Motor neuron (in vitro differentiated cells): ENCODE measurements around the gene TP63. TPM values are rescaled to one million over a fixed set of nuclear protein-coding genes. Genes with fewer than 3 reads are reported as not detected.

ENCODE experiments used
- ATAC-seq, 8 experiments: fragments of 200-7000 bp; cut with Tn5 transposase; replicated peaks in 6 of 8; 2 replicates each; pipeline ENCODE4 v1.8.0; 2021; ENCODE audit warnings: mild to moderate bottlenecking in 8 of 8, moderate library complexity in 8 of 8
- H3K27ac ChIP-seq, 2 donors: fragments of 250-450 bp; sonication (Bioruptor Pico); 2 replicates each; pipeline ENCODE4 v1.9.0; 2021; ENCODE audit warnings: antibody characterized with exemption in 2 of 2, mild to moderate bottlenecking in 2 of 2, moderate library complexity in 1 of 2
- H3K4me1 ChIP-seq, 2 donors: fragments of 250-450 bp; sonication (Bioruptor Pico); replicated peaks in 1 of 2; 2 replicates each; pipeline ENCODE4 v1.6.1; 2021; ENCODE audit warnings: antibody characterized with exemption in 2 of 2, mild to moderate bottlenecking in 2 of 2, moderate library complexity in 1 of 2
- H3K4me3 ChIP-seq, 5 donors: fragments of 250-450 bp; sonication (Bioruptor Pico); 2 replicates each; pipeline ENCODE4 v1.9.0; 2021; ENCODE audit warnings: antibody characterized with exemption in 5 of 5, mild to moderate bottlenecking in 5 of 5, moderate library complexity in 4 of 5
- WGBS, 10 experiments: fragments of 450-650 bp; shearing (Covaris generic); methylation state at CpG; one replicate each; pipeline ENCODE4 v1.0.0; 2022; 5-methylcytosine and 5-hydroxymethylcytosine counted together
- in situ Hi-C, 9 experiments: fragments of 400-800 bp; cut with MboI; loops; one replicate each; pipeline ENCODE4 v1.15.0; 2021; ENCODE audit warnings: low sequenced_read_pairs in 9 of 9, low pct_unique_long_range_greater_than_20kb in 2 of 9; ENCODE audit not compliant: unreplicated experiment in 9 of 9
- total RNA-seq, 8 experiments: library from RNA; unstranded; fragments of 300-600 nt; gene quantifications; 2 replicates each; pipeline versions ENCODE4 v1.2.3 to v1.2.4, GENCODE V29; 2022

TP63 gene
- total RNA-seq, 8 experiments from 2014 or later, result 0.05 to 1.5 (median 0.38) TPM

DNA sequence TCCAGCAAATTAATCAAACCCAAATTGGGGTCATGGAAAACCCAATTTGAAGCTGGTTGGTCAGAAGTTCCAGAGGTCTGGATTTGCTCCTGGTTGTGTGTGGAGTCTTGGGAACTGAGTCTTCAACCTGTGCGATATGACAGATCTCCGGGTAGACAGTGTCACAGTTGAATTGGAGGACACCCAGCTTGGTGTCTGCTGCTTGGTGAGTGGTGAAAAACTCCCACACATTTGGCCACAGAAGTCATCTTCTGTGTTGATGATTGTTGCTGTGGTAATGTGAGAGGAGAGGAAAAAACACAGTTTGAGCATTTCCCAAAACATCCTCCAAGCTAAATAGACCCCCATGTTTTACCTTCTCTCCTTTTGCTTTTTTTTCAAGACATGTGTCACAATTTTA lies 218.1 kb downstream of the TP63 start:
- Histone ChIP-seq H3K4me1 (no peaks in the 10 kb centered on the region), H3K27ac (no peak overlapping the region), H3K4me3 (no peak overlapping the region)
- 0 to 100% (median 73%) methylated on average over 1 to 2 of the region's 2 CpGs; no CpG with 5 or more reads in 6 of the 10 experiments for WGBS, 10 experiments
- in situ Hi-C loops, result no loop called here
- ATAC-seq, result no peak

DNA sequence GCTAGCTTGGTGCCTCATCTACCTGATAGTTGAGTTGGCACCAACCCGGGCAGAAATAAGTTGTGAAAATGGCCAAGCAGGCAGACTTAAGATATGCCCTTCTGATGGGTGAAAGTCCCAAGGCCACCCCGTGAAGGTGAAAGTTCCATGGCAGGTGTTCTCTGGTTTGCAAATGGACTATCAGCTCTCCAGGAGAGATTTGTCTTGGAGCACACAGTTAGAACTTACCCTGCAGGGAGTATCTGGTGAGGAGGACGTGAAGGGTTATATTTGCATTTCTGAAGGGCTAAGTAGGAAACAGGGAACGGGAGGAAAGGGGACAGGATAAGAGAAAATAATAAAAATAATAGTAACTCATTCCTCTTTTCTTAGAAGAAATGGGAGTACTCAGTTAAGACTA lies 220.5 kb downstream of the TP63 start:
- in situ Hi-C loops, result no loop called here
- Histone ChIP-seq H3K4me3 (no peak overlapping the region), H3K27ac (no peak overlapping the region), H3K4me1 (no peaks in the 10 kb centered on the region)
- ATAC-seq, result no peak
- WGBS, 10 experiments, result 21 to 71% (median 40%) methylated on average over 1 to 4 of the region's 4 CpGs; no CpG with 5 or more reads in 1 of the 10 experiments

DNA sequence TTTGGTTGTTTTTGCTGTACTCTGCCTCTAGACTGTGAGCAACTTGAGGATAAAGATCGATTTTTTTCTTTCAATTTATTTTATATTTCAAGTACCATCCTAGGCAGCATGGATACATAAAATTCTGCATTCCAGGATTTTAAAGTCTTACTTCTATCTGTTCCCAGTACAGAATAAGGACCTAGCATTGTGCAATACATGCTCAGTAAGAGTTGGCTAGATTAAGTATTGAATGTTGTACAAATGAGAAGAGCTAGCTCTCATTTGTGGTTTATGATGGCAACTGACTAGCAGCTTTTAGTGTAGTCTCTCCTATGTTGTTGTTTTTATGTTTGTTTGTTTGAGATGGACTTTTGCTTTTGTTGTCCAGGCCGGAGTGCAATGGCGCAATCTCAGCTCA lies 222.7 kb downstream of the TP63 start:
- Histone ChIP-seq H3K27ac (no peak overlapping the region), H3K4me1 (no peaks in the 10 kb centered on the region), H3K4me3 (no peak overlapping the region)
- no peak for ATAC-seq
- in situ Hi-C loops, result no loop called here
- 27 to 100% (median 100%) methylated on average over 1 to 3 of the region's 3 CpGs; no CpG with 5 or more reads in 3 of the 10 experiments for WGBS, 10 experiments

DNA sequence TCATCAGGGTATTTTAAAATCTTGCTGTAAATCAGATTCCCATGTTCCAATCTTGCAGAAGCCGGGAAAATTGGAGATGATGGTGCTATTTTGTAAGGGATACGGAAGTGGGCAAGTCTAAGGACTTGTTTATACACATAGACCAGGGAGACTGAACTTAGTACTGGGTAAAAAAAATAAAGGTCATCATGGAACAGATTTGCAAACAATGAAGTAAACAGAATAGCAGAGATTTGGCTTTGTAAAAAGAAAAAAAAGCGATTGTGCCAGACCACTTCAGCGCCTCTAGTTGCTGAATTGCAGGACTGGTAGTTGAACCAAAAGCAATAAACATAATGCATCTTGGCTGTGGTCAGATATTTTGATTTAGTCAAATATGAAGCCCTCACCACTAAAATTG lies 229.1 kb downstream of the TP63 start:
- in situ Hi-C loops, result no loop called here
- 79 to 95% (median 89%) methylated on average over 2 to 4 of the region's 4 CpGs; no CpG with 5 or more reads in 1 of the 10 experiments for WGBS, 10 experiments

DNA sequence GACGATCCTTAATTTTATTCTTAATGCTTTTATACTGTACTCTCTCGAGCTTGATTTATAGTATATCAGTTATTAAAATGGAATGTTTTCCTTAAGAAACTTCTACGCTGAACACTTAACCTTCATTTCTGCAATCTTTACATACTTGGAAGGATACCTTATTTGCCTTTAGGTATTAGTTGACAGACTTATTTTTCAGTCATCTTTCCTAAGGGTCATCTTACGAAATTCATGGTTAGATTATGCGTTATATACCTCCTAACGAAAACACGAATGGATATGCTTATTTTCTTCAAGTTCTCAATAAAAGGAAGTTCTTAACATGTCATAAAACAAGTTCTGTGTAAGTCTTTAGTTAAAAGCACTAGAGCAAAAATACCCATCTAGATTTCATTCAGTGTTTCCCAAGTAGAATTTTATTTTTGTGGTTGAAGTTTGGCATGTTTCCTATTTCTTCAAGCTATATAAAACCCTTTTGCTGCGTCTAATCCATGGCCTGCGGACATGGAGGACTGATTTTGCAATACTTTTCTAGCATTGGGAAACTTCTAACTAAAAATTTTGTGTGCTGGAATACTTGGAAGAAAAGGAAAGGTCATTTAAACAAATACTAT lies 231.3 kb downstream of the TP63 start:
- 55 to 98% (median 83%) methylated on average over 3 to 9 of the region's 9 CpGs for WGBS, 10 experiments
- H3K4me3 ChIP-seq, result no peak overlapping the region
- ATAC-seq, result peak in 1 of 8 experiments; percentile 28

More for the DNA sequence above, 229.1 kb downstream of the TP63 start:
- Histone ChIP-seq H3K4me1 (no peaks in the 10 kb centered on the region), H3K27ac (no peak overlapping the region), H3K4me3 (no peak overlapping the region)
- no peak for ATAC-seq

DNA sequence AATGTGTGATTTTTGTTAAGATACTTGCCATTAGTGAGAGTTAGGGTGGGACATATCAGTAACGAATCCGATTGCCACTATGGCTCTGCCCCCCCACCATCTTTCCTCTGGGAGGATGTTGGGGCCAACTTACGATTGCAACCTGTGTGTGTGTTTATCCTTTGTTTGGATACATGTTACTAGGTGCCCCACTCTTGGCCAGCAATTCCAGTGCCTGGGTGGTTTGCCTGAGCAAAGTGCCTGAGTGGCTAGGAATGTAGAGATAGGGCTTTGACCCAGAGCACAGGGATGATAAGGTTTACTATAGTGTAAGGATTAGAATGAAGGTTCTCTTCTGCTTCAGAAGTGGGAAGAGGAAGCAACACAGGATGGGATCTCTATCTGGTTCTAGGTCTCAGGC lies 231.8 kb downstream of the TP63 start:
- peak in 1 of 8 experiments; percentile 61 for ATAC-seq
- no peak overlapping the region for H3K4me3 ChIP-seq
- H3K27ac ChIP-seq, result no peak overlapping the region
- in situ Hi-C loops, result no loop called here
- no peaks in the 10 kb centered on the region for H3K4me1 ChIP-seq
- WGBS, 10 experiments, result 73 to 100% (median 100%) methylated on average over 1 to 2 of the region's 3 CpGs; no CpG with 5 or more reads in 5 of the 10 experiments

More for the DNA sequence above, 231.3 kb downstream of the TP63 start:
- H3K27ac ChIP-seq, result no peak overlapping the region
- H3K4me1 ChIP-seq, result no peaks in the 10 kb centered on the region
- in situ Hi-C loops, result no loop called here

DNA sequence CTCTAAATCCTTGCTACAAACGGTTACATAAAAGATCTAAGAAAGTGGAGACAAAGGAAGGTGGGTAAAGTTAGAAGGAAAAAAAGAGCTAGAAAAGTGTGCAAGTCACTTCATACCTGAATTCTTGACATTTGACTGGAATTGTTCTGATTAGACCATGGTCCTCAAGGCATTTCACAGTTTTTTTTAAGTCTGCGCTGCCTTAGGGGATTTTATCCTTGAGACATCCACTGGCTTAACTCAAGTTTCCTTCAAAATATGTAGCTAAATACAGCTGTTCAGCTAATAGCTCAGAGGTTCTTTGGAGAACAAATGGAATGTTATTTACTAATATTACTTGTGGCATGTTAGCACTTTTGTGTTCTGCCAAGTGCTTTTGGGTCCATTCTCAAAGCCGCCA lies 236.9 kb downstream of the TP63 start:
- Histone ChIP-seq H3K27ac (no peak overlapping the region), H3K4me3 (no peak overlapping the region), H3K4me1 (no peaks in the 10 kb centered on the region)
- no peak for ATAC-seq
- WGBS, 10 experiments, result 69 to 100% (median 93%) methylated on average over 1 to 3 of the region's 3 CpGs
- in situ Hi-C loops, result no loop called here

DNA sequence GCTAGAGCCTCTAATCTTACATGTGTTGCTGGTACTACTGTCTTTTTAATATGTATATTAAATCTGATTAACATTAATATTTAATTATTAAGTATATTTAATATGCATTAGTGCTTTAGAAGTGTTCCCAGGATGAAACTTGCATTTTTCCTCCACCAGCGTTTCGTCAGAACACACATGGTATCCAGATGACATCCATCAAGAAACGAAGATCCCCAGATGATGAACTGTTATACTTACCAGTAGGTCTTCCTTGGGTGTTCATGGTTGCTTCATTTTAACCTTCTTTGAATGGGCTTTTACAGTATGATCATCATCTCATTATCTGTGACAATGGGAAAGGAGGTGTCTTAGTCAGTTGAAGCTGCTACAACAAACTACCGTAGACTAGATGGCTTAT lies 238.0 kb downstream of the TP63 start:
- H3K4me1 ChIP-seq, result no peaks in the 10 kb centered on the region
- in situ Hi-C loops, result no loop called here
- ATAC-seq, result peak in 1 of 8 experiments; percentile 60
- no peak overlapping the region for H3K27ac ChIP-seq
- WGBS, 10 experiments, result 10 to 100% (median 82%) methylated on average over 1 to 4 of the region's 4 CpGs; no CpG with 5 or more reads in 1 of the 10 experiments
- no peak overlapping the region for H3K4me3 ChIP-seq

DNA sequence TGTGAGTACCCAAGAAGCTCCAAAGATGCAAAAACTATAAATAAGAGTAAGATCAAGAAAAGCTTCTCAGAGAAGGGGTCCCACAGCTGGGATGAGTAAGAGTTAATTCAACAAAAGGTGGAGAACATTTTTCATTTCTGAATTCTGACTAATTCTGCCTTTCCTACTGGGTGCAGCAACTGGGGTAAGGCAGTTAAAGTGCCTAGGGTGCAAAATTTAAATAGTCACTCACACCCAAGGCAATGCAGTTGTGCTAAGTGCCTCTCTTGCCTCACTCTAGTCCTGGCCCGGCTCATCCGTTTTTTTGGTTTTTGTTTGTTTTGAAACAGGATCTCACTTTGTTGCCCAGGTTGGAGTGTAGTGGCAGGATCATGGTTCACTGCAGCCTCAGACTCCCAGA lies 240.2 kb downstream of the TP63 start:
- H3K27ac ChIP-seq, result no peak overlapping the region
- H3K4me1 ChIP-seq, result no peaks in the 10 kb centered on the region
- ATAC-seq, result peak in 2 of 8 experiments; percentile 62 to 82
- in situ Hi-C loops, result no loop called here
- no peak overlapping the region for H3K4me3 ChIP-seq
- 0 to 100% (median 92%) methylated on average over 1 to 2 of the region's 2 CpGs; no CpG with 5 or more reads in 2 of the 10 experiments for WGBS, 10 experiments

DNA sequence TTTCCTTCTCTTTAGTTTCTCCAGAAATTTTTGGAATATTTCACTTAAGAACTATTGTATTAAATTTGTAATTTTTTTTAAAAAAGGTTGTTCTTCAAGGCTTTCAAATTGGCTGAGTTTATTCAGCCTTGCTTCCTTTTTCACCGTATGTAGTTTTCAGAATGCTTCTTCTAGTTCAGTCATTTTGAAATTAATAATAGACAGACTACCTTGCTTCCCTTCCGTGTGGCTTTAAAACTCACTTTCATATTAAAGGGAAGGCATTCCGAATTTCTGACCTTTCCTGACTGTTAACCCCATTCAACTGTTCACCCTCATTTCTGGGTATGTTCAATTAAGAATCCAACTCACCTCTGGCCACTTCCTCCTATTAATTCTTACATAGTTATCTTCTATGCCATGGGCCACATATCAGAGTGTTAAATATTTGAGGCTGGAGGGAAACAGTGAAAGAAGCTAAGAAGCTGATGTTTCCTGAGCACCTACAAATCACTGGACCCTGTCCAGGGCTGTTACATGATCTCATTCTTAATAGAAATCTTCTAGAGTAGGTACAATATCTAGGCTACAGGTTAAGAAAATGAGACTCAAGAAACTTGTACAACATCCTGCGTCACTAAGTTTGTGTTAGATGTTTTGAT lies 252.0 kb downstream of the TP63 start:
- ATAC-seq, result no peak
- no peaks in the 10 kb centered on the region for H3K4me1 ChIP-seq
- no peak overlapping the region for H3K4me3 ChIP-seq
- H3K27ac ChIP-seq, result no peak overlapping the region
- WGBS, 10 experiments, result 35 to 81% (median 65%) methylated on average over 2 to 4 of the region's 4 CpGs; no CpG with 5 or more reads in 1 of the 10 experiments
- in situ Hi-C loops, result no loop called here

DNA sequence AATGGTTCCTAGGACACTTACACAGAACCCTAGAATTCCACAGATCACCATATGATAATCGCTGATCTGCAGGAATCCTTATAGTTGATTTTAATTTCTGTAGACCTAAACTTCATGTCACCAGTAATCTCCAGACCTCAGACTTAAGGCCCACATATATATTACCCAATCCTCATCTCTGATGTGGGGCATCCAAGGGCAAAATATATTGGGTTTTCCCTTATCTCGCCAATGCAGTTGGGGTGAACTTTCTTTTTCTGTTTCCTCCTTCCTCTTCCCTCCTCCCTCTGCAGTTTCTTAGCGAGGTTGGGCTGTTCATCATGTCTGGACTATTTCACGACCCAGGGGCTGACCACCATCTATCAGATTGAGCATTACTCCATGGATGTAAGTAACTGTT lies 259.3 kb downstream of the TP63 start:
- Histone ChIP-seq H3K4me1 (no peaks in the 10 kb centered on the region), H3K4me3 (no peak overlapping the region), H3K27ac (no peak overlapping the region)
- in situ Hi-C loops, result no loop called here
- WGBS, 10 experiments, result 32 to 90% (median 71%) methylated on average over 2 to 4 of the region's 4 CpGs
- ATAC-seq, result no peak

DNA sequence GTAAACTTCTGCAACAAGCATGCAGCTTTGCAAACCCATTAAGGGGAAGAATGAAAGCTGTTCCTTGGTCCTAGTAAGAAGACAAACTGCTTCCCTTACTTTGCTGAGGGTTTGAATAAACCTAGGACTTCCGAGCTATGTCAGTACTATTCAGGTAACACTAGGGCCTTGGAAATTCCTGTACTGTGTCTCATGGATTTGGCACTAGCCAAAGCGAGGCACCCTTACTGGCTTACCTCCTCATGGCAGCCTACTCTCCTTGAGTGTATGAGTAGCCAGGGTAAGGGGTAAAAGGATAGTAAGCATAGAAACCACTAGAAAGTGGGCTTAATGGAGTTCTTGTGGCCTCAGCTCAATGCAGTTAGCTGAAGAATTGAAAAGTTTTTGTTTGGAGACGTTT lies 265.3 kb downstream of the TP63 start:
- 17 to 96% (median 70%) methylated on average over 1 to 3 of the region's 3 CpGs for WGBS, 10 experiments
- no peak overlapping the region for H3K27ac ChIP-seq
- H3K4me1 ChIP-seq, result no peaks in the 10 kb centered on the region
- no peak for ATAC-seq
- in situ Hi-C loops, result no loop called here
- no peak overlapping the region for H3K4me3 ChIP-seq

DNA sequence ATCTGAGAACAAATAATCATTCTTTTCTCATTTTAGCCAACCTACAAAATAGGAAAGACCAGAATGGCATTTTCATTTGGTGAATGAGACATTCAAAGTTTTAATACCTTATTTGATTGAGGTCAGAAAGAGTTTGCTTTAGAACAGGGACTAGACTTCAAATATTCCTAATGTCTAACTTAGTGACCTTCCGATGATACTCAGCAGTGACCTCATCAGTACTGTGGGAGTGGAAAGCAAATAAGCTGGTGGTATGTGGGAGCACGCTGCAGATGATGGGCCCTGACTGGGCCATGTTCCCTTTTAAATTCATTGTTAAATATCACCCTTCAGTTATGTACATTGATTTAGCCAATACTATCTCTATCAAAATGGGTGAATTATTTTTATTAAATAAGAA lies 266.2 kb downstream of the TP63 start:
- ATAC-seq, result no peak
- WGBS, 10 experiments, result 57 to 100% (median 83%) methylated on average over 1 to 2 of the region's 2 CpGs; no CpG with 5 or more reads in 4 of the 10 experiments
- Histone ChIP-seq H3K27ac (no peak overlapping the region), H3K4me3 (no peak overlapping the region), H3K4me1 (no peaks in the 10 kb centered on the region)
- in situ Hi-C loops, result no loop called here
